Testis (tissue), 5 donors: Measurements from ENCODE around the gene HHATL. TPM values are rescaled to one million over a fixed set of nuclear protein-coding genes. Genes with fewer than 3 reads are reported as not detected.

Experiments
- DNase-seq: peaks from one replicate; pipeline ENCODE4 v3.0.0-alpha.2; 2019
- H3K27ac ChIP-seq, 2 donors: fragments of 200-600 bp; sonication (generic); one replicate each; pipeline ENCODE4 v1.5.1; 2019
- H3K27me3 ChIP-seq: fragments of 200-600 bp; sonication (generic); one replicate; pipeline ENCODE4 v1.5.1; 2019
- H3K36me3 ChIP-seq: fragments of 200-600 bp; sonication (generic); one replicate; pipeline ENCODE4 v1.5.1; 2017; ENCODE audit warnings: low read depth; ENCODE audit errors: missing control alignments
- H3K4me1 ChIP-seq: fragments of 200-600 bp; sonication (generic); one replicate; pipeline ENCODE4 v1.5.1; 2019
- H3K4me3 ChIP-seq, 2 donors: fragments of 200-600 bp; sonication (generic); one replicate each; pipeline ENCODE4 v1.5.1; 2017 to 2019
- H3K9me3 ChIP-seq: fragments of 200-600 bp; sonication (generic); one replicate; pipeline ENCODE4 v1.5.1; 2017
- POLR2A ChIP-seq: fragments of 450-650 bp; IDR thresholded peaks from one replicate; pipeline ENCODE4 v1.6.1; 2017; ENCODE audit warnings: antibody characterized with exemption, mild to moderate bottlenecking, moderate library complexity
- WGBS, 2 donors: methylation state at CpG; one replicate each; pipeline ENCODE4 v1.1.5; 2018; 5-methylcytosine and 5-hydroxymethylcytosine counted together
- intact Hi-C: fragments of 100-400 bp; cut with DNase I; formaldehyde crosslinking; loops from one replicate; pipeline ENCODE4 v1.15.1; 2023; ENCODE audit warnings: low total_unique reads
- long read RNA-seq, 2 donors: transcript quantifications; one replicate each; lab custom pipeline, GENCODE V29; 2026
- polyA plus RNA-seq: library from polyadenylated mRNA; stranded (reverse); fragments of 350-450 nt; fragmentation: Illumina TruSeq; extraction: RNeasy Lipid Tissue Mini Kit (QIAGEN cat#74804); gene quantifications from one replicate; pipeline ENCODE4 v1.2.3, GENCODE V29; 2014; ENCODE audit warnings: low read depth, low replicate concordance; ENCODE audit not compliant: insufficient read depth
- total RNA-seq, 2 donors: library from RNA; depleted of rRNA; stranded (reverse); fragments of >200 nt; gene quantifications; one replicate each; pipeline ENCODE4 v1.2.3, GENCODE V29; 2016
- TF ChIP-seq, protein P1 (sequence below), 3 experiments: fragments of 450-650 bp in 2 of 3; fragments of 200-600 bp in 1 of 3; sonication (generic) in 1 of 3; IDR thresholded peaks; one replicate each; pipeline ENCODE4 v1.5.1; 2016 to 2019; ENCODE audit warnings: antibody characterized with exemption in 3 of 3, mild to moderate bottlenecking in 2 of 3, moderate library complexity in 1 of 3

HHATL gene, protein sequence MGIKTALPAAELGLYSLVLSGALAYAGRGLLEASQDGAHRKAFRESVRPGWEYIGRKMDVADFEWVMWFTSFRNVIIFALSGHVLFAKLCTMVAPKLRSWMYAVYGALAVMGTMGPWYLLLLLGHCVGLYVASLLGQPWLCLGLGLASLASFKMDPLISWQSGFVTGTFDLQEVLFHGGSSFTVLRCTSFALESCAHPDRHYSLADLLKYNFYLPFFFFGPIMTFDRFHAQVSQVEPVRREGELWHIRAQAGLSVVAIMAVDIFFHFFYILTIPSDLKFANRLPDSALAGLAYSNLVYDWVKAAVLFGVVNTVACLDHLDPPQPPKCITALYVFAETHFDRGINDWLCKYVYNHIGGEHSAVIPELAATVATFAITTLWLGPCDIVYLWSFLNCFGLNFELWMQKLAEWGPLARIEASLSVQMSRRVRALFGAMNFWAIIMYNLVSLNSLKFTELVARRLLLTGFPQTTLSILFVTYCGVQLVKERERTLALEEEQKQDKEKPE
- 1 to 10 TPM; 6.4 to 7.2 TPM for total RNA-seq
- polyA plus RNA-seq: 6.1 TPM
- long read RNA-seq, donor 1: 0 reads
- long read RNA-seq, donor 2: 0 reads

GRCh38 chr3:42702066-42702951 is at the start of gene HHATL:
Gene HHATL (minus strand): TSS chr3:42702798. CDS start chr3:42700826, 1,972 bp downstream.
- Histone ChIP-seq H3K4me3 (no peak within 1 kb of the TSS), H3K36me3 (no peaks in the 10 kb centered on the region), H3K27ac (no peak within 1 kb of the TSS), H3K9me3 (no peaks in the 10 kb centered on the region), H3K4me1 (peaks cover 10% of the 10 kb centered on the region), H3K27me3 (no peaks in the 10 kb centered on the region)
- intact Hi-C loops: no loop called here
- 40 to 53% methylated on average over 5 to 18 of the region's 21 CpGs for WGBS, 2 donors
- DNase-seq: no peak
- TF ChIP-seq, protein P1, sequence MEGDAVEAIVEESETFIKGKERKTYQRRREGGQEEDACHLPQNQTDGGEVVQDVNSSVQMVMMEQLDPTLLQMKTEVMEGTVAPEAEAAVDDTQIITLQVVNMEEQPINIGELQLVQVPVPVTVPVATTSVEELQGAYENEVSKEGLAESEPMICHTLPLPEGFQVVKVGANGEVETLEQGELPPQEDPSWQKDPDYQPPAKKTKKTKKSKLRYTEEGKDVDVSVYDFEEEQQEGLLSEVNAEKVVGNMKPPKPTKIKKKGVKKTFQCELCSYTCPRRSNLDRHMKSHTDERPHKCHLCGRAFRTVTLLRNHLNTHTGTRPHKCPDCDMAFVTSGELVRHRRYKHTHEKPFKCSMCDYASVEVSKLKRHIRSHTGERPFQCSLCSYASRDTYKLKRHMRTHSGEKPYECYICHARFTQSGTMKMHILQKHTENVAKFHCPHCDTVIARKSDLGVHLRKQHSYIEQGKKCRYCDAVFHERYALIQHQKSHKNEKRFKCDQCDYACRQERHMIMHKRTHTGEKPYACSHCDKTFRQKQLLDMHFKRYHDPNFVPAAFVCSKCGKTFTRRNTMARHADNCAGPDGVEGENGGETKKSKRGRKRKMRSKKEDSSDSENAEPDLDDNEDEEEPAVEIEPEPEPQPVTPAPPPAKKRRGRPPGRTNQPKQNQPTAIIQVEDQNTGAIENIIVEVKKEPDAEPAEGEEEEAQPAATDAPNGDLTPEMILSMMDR (IDR thresholded peaks at IDR 0.05): no peak
- TF ChIP-seq POLR2A: no peak

- Histone ChIP-seq H3K9me3 (no peaks in the 10 kb centered on the region), H3K27me3 (no peaks in the 10 kb centered on the region), H3K4me3 (no peak overlapping the region), H3K4me1 (peaks cover 4% of the 10 kb centered on the region), H3K27ac (no peak overlapping the region), H3K36me3 (no peaks in the 10 kb centered on the region)
- DNase-seq: no peak
- intact Hi-C loops: no loop called here
- WGBS, 2 donors: 62 to 75% methylated on average over 9 of the region's 9 CpGs
- TF ChIP-seq, protein P1 (IDR thresholded peaks at IDR 0.05): no peak
- no peak for TF ChIP-seq POLR2A
Measured at GRCh38 chr3:42751609-42752008, 49.0 kb upstream of the HHATL start.

GRCh38 chr3:42750834-42751233 is 48.2 kb upstream of the HHATL start:
- 93% methylated on average over 7 of the region's 7 CpGs for WGBS, 2 donors
- TF ChIP-seq POLR2A: no peak
- TF ChIP-seq, protein P1 (IDR thresholded peaks at IDR 0.05): no peak
- Histone ChIP-seq H3K27me3 (no peaks in the 10 kb centered on the region), H3K36me3 (no peaks in the 10 kb centered on the region), H3K27ac (no peak overlapping the region), H3K9me3 (no peaks in the 10 kb centered on the region), H3K4me3 (no peak overlapping the region), H3K4me1 (peaks cover 4% of the 10 kb centered on the region)
- DNase-seq: no peak
- intact Hi-C loops: no loop called here

DNA sequence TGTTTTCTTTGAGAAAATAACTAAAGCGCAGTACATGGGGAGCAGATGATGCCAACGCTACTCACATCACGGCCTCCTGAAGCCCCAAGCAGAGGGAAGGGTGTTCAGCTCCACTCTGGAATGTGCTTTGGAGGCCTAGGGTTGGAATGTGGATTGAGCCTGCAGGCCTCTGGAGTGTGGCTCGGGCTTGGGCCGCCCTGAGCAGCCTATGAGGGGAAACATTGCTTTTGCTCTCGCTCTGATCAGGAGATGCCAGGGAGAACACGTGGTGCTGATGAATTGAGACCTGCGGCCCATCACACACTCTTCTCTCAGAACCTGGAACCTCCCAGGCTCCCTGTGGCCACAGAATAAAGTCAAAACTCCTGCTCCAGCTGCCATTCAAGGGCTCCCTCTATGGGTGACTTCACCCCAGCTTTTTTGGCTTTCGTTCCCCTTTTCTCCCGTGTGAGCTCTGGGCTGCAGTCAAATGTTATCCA is 47.2 kb upstream of the HHATL start:
- DNase-seq: no peak
- Histone ChIP-seq H3K4me1 (peaks cover 4% of the 10 kb centered on the region), H3K9me3 (no peaks in the 10 kb centered on the region), H3K27ac (no peak overlapping the region), H3K4me3 (no peak overlapping the region), H3K27me3 (no peaks in the 10 kb centered on the region), H3K36me3 (no peaks in the 10 kb centered on the region)
- TF ChIP-seq, protein P1 (IDR thresholded peaks at IDR 0.05): peak in 2 of 3 experiments; percentile 10 to 43
- TF ChIP-seq POLR2A: no peak
- 69 to 71% methylated on average over 7 to 10 of the region's 10 CpGs for WGBS, 2 donors
- intact Hi-C loops: no loop called here
